GM10847 (cell line): ENCODE measurements around the gene PDE8A.

Source experiments
- POLR2A ChIP-seq: IDR thresholded peaks from 2 replicates; pipeline ENCODE4 v1.6.1; 2011; ENCODE audit not compliant: insufficient read length; ENCODE audit errors: extremely low read depth

The PDE8A gene

DNA sequence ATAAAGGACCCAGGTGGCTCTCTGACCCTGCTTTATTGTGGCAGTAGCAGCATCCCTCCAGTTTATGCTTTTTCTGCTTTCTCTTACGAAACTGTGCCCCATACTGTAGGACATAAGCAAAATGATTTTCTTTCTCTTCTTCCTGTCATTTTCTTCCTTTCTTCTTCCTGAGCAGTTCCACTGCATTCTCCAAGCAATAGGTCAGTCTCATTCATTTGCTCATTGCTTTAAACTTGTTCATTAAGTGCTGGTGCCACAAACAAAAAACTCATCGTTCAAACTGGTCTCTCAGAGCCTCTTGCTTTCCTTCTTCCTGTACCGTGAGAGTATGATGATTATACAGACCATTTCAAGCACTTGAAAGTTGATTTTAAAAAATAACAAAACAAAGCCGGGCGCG is 66.8 kb downstream of the PDE8A start:
- no peak for TF ChIP-seq POLR2A

DNA sequence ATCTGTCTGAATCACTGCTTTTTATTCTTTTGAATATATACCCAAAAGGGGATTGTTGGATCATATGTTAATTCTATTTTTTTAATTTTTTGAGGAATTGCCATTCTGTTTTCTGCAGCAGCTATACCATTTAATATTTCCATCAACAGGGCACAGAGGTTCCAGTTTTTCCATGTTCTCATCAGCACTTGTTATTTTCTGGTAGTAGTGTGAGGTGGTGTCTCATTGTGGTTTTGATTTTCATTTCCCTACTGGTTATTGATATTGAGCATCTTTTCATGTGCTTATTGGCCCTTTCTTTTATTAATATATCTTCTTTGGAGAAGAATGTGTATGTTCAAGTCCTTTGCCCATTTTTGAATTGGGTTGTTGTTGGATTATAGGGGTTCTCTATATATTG is 68.1 kb downstream of the PDE8A start:
- TF ChIP-seq POLR2A: no peak

DNA sequence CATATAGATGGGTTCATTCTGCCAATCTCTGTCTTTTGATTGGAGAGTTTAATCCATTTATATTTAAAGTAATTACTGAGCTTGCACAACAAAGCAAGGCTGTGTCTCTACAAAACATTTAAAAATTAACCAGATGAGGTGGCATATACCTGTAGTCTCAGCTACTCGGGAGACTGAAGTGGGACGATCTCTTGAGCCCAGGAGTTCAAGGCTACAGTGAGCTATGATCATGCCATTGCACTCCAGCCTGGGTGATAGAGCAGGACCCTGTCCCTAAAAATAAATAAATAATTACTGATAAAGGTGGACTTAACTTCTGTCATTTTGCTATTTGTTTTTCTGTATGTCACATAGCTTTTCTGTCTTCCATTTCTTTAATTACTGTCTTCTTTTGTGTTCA is 78.1 kb downstream of the PDE8A start:
- no peak for TF ChIP-seq POLR2A

DNA sequence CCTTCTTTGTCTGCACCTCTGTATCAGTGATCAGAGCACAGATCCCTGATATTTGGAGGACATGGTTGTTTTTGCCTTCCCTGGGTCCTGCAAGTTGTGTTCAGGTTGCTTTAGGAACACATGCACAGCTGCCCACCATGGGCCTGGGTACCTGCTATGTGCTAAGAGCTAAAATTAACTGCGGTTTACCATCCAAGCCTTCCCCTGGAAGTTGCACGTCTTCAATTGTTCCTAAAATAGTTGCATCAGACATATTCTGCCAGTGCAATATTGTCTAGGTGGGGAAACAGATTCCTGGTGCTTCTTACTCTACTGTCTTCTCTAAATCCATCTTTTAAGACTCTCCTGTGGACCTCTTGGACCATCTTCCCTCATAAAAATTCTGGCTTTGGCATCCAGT is 80.9 kb downstream of the PDE8A start:
- no peak for TF ChIP-seq POLR2A

DNA sequence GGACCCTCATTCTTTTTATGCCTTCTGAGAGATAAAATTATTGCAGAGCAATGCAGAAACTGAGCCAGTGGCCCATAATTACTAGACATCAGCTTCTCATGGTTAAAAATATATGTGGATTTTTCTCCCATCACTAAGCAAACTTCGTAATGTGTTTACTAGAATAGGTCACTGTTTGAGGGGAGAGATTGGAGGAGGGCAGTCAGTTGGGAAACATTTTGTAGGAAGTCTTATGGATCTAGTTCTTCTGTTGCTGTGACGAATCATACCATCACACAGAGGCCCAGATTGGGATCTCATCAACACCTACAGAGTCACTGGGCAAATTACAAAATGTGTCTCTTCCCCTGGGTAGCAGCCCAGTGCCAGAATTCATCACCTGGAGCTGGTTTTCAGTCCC is 81.4 kb downstream of the PDE8A start:
- TF ChIP-seq POLR2A: no peak

DNA sequence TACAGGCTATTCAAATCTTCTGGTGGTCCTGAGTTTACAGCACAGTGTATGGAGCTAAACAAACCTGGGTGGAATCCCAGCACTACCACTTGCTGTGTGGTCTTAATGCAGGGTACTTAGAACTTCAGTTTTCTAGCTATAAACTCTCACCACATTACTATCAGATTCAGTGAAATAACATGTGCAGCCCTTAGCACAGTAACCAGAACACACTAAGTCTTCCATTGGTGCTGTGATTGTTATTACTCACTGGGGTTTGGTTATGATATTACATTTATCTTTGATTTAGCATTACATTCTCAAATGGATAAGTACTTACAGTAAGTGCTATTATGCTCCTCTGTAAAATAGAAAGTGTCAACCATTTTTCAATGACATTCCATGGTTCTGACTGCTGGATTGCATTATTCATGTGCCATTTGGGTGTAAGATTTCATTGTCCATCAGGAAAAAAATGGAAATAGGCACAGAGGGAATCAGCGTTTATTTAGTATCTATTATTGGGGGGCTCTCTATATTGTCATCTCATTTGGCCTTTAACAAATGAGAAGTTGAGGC is 81.9 kb downstream of the PDE8A start:
- no peak for TF ChIP-seq POLR2A

DNA sequence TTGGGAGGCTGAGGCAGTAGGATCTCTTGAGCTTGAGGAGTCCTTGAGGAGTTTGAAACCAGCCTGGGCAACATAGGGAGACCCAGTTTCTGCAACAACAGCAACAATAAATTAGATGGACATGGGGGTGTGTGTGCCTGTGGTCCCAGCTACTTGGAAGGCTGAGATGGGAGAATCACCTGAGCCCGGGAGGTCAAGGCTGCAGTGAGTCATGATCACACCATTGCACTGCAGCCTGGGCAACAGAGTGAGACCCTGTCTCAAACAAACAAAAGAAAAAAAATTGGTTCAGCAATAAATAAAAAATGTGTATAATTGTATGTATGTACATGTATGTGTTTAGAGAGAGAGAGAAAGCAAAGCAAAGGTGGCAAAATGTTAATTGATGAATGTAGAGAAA is 83.1 kb downstream of the PDE8A start:
- no peak for TF ChIP-seq POLR2A

DNA sequence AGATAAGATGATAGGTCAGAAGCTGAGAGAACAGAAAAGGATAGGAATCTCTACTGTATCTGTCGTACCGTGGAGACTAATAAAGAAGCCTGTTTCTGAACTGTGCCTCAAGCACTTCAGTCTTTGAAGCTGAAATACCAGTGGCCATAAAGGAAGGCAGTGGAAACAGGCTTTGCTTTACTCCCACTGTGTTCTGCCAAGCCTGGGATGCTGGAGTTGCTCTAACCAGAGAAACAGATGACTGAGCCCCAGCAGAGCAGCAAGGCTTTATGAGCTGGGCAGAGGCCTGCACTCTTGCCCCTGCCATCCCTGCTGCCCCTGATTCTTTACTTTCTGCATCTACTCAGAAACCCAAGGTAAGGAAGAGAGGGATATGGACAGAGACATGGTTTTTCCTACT is 89.4 kb downstream of the PDE8A start:
- TF ChIP-seq POLR2A: no peak

DNA sequence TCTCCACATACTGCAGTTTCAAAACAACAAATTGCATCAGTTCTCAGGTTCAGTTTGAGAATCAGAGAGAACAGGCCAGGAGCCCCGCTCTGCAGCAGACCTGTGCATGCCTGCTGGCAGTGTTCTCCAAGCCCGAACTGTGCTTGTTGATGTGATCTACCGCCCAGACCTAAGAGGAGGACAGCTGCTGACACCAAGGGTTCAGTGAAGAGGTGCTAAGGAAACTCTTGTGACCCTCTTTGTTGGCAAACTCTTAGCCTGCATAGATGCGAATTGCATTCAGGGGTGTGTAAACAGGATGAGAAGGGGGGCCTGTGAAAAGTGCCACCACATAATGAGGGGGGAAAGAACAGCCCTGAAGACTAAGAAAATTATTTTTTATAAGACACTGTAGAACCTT is 89.8 kb downstream of the PDE8A start:
- TF ChIP-seq POLR2A: no peak

DNA sequence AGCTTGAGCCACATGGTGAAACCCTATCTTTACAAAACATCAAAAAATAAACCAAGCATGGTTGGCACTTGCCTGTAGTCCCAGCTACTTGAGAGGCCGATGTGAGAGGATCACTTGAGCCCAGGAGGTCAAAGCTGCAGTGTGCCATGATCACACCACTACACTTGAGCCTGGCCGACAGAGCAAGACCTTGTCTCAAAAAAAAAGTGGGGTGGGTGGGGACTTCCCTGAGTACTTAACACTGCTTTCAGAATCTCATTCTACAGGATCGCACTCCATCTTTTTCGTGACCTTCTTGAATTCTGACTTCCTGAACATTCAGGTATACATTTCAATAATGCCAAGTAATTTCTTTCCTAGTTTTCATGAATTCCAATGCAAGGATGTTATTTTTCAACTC is 91.3 kb downstream of the PDE8A start:
- no peak for TF ChIP-seq POLR2A

DNA sequence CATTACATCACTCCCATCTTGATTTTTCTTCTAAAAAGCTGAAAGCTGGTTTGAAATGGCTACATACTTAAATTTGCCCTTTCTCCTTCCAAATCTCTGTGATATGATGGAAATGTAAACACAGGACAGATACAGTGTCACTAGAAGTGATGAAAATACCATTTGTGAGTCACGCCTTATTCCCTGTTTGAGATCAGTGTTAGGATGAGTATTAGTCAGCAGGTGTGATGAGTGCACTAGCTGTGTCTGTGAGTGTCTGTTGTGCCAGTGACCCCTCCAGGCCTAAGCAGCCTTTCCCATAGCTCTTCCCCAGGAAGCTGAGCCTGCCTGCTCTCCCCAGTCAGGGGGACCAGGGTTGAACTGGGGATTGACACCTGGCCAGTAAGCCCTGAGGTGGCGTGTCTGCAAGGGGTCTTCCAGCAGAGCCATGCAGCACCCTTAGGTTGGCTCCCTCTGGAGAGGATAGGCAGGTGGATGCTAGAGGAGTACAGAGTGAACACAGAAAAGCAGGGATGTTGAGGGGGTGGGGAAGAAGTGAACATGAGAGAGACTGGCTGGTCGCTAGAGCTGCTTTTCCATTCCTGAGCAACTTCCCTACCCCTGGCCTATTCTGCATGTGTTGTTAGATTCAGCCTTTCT is 92.0 kb downstream of the PDE8A start:
- no peak for TF ChIP-seq POLR2A

DNA sequence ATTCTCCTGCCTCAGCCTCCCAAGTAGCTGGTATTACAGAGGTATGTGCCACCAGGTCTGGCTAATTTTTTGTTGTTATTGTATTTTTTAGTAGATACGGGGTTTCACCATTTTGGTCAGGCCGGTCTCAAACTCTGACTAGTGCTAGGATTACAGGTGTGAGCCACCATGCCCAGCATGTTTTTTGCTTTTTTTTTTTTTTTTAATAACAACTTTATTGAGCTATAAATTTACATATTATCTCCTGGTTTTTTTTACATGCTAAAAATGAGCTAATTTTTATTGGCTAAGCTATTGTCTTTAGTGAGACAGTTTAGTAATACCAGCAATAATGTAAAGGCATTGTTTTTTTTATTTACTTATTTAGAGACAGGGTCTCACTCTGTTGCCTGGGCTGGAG is 105.2 kb downstream of the PDE8A start:
- TF ChIP-seq POLR2A: no peak

DNA sequence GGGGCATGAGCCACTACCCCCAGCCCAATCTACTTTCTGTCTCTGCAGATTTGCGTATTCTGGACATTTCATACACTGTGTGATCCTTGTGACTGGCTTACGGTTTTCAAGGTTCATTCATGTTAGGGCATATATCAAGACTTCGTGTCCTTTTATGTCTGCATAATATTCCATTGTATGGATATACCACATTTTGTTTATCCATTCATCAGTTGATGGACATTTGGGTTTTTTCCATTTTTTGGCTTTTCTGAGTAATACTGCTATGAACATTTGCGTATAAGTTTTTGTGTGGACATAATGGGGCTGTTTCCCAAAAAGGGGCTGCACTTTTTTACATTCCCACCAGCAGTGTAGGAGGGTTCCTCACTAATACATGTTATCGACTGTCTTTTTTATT is 106.6 kb downstream of the PDE8A start:
- TF ChIP-seq POLR2A: no peak

DNA sequence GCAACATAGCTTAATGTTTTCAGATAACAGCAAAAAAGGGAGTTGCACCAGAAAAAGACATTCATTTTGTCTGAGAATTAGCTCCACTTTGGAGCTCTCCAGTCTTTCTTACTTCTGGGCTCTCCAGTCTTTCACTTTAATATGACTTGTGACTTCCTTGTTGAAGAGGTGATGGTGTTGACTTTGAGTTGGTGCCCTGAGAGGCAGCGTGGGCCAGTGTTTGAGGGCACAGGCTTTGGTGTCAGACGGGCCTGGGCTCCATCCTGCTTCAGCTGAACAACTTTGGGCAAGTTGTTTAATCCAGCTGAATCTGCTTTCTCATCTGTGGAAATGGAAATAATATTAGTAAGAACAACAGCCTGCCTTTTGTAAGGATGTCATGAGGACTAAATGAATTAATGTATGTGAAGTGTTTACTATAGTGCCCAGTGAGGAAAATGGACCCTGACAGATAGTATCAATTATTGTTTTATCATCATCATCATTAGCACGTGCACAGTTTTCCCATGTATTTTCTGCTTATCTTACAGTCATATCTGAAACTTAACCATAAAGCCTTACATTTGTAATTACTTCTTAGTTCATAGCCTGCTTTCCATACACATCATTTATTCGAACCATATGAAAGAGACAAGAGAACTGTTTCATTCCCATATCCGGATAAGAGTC is 108.4 kb downstream of the PDE8A start:
- TF ChIP-seq POLR2A: no peak

DNA sequence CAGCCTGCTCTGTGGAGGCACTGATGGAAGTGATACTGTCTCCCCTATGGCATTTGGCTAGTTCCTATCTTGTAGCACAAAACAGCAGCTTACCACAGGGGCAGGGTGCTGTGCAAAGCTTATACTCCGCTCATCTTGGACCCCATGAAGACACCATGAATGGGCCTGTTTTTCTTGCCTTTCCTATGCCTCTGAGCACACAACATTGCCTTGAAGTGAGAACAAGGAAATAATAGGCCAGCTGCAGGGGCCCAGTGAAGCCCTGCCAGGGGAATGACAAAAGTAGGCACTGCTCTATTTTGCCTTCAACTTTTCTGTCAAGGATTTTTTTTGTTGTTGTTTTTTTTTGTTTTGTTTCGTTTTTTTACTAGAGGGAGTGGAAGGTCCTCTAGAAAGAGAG is 110.3 kb downstream of the PDE8A start:
- no peak for TF ChIP-seq POLR2A

DNA sequence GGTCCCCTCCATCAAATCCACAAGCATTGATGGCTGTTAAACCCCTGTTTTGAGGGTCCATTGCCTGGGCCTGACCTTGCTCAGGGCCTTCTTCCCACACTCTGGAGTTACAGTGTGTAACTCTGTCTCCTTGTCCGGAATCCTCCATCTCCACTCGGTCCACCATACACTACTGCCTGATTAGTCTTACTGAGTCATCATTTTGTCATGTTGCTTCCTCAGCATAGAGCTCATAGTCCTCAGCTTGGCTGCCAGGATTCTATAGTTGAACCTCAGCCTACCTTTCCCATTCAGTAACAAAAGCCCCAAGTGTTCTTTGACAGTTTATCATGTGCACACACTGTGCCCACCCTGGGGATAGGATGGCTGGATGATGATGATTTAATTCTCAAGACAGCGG is 113.0 kb downstream of the PDE8A start:
- TF ChIP-seq POLR2A: no peak

DNA sequence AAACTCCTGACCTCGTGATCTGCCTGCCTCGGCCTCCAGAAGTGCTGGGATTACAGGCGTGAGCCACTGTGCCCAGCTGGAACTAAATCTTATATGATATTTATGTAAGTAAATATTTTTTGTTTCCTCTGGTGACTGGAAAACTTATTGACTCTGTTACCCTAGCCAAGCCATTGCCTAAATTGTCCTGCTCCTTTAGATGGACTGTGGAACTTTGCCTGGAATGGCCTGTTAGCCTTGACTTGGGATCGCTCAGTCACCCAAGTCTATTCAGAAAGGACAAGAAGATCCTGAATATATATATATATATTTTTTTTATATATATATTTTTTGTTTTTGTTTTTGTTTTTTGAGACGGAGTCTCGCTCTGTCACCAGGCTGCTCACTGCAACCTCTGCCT is 113.9 kb downstream of the PDE8A start:
- TF ChIP-seq POLR2A: no peak
